Smooth muscle cell (in vitro differentiated cells): ENCODE results near the gene SGCD. TPM values are rescaled to one million over a fixed set of nuclear protein-coding genes. Genes with fewer than 3 reads are reported as not detected.
A peak's percentile ranks its signal among the peaks of the same experiment; 100 is the strongest.

Experiments
- DNase-seq: peaks from one replicate; lab custom pipeline; 2025; ENCODE audit not compliant: unreplicated experiment; lab: John Stamatoyannopoulos, UW
- H2AFZ ChIP-seq: fragments of 200-600 bp; sonication (generic); 2 replicates; pipeline ENCODE4 v1.6.0; 2016; ENCODE audit warnings: antibody characterized with exemption, low read depth, mild to moderate bottlenecking
- H3F3A ChIP-seq: fragments of 200-600 bp; sonication (generic); 2 replicates; pipeline ENCODE4 v1.6.0; 2017; ENCODE audit warnings: antibody characterized with exemption, low read depth
- H3K27ac ChIP-seq: fragments of 200-600 bp; sonication (generic); 2 replicates; pipeline ENCODE4 v1.5.1; 2016; ENCODE audit warnings: low read depth, mild to moderate bottlenecking
- H3K27me3 ChIP-seq: fragments of 200-600 bp; sonication (generic); 2 replicates; pipeline ENCODE4 v1.6.1; 2016; ENCODE audit warnings: low read depth, mild to moderate bottlenecking
- H3K36me3 ChIP-seq: fragments of 200-600 bp; sonication (generic); 2 replicates; pipeline ENCODE4 v1.5.1; 2016; ENCODE audit warnings: low read depth
- H3K4me1 ChIP-seq: fragments of 200-600 bp; sonication (generic); 2 replicates; pipeline ENCODE4 v1.5.1; 2016; ENCODE audit warnings: low read depth
- H3K4me2 ChIP-seq: fragments of 200-600 bp; sonication (generic); 2 replicates; pipeline ENCODE4 v1.6.0; 2016; ENCODE audit warnings: mild to moderate bottlenecking
- H3K4me3 ChIP-seq: fragments of 200-600 bp; sonication (generic); 2 replicates; pipeline ENCODE4 v1.5.1; 2016; ENCODE audit warnings: mild to moderate bottlenecking
- H3K79me2 ChIP-seq: fragments of 200-600 bp; sonication (generic); 2 replicates; pipeline ENCODE4 v1.6.0; 2016; ENCODE audit warnings: low read depth, mild to moderate bottlenecking
- H3K9ac ChIP-seq: fragments of 200-600 bp; sonication (generic); 2 replicates; pipeline ENCODE4 v1.6.0; 2016; ENCODE audit warnings: low read depth
- H3K9me3 ChIP-seq: fragments of 200-600 bp; sonication (generic); replicated peaks from 2 replicates; pipeline ENCODE4 v1.5.1; 2016; ENCODE audit warnings: low read depth
- H4K20me1 ChIP-seq: fragments of 200-600 bp; sonication (generic); 2 replicates; pipeline ENCODE4 v1.6.0; 2016; ENCODE audit warnings: low read depth
- CTCF ChIP-seq: fragments of 200-600 bp; sonication (generic); IDR thresholded peaks from 2 replicates; pipeline ENCODE4 v1.5.1; 2017; ENCODE audit warnings: borderline replicate concordance, mild to moderate bottlenecking, antibody characterized with exemption; ENCODE audit not compliant: insufficient read depth, poor library complexity, severe bottlenecking
- WGBS: methylation state at CpG from one replicate; pipeline ENCODE4 v1.1.7; 2016; ENCODE audit warnings: low lambda C conversion rate; 5-methylcytosine and 5-hydroxymethylcytosine counted together
- polyA plus RNA-seq: library from polyadenylated mRNA; unstranded; fragments of >200 nt; fragmentation: Nextera tagmentation; extraction: Ambion mirVana; gene quantifications from 2 replicates; pipeline ENCODE4 v1.2.1, GENCODE V29; 2016
- total RNA-seq: library from RNA; depleted of rRNA; stranded (reverse); fragments of >200 nt; gene quantifications from 2 replicates; pipeline ENCODE4 v1.2.3, GENCODE V29; 2014

The SGCD gene
- total and polyA plus RNA-seq, 2 experiments from 2014 or later, result 1.6 to 3.5 TPM

- H3F3A ChIP-seq, result peaks cover 4% of the 10 kb centered on the region
- no peak for DNase-seq
- no peak overlapping the region for H3K9ac ChIP-seq
- H3K9me3 ChIP-seq, result no peaks in the 10 kb centered on the region
- no peak for TF ChIP-seq CTCF
- no peaks in the 10 kb centered on the region for H3K36me3 ChIP-seq
- H2AFZ ChIP-seq, result no peak overlapping the region
- WGBS, result 97% methylated on average over 2 of the region's 2 CpGs
- H3K4me2 ChIP-seq, result no peak overlapping the region
- no peaks in the 10 kb centered on the region for H3K79me2 ChIP-seq
- H3K4me1 ChIP-seq, result no peaks in the 10 kb centered on the region
- H3K27ac ChIP-seq, result no peak overlapping the region
- no peak overlapping the region for H3K4me3 ChIP-seq
- H4K20me1 ChIP-seq, result no peaks in the 10 kb centered on the region
- H3K27me3 ChIP-seq, result no peaks in the 10 kb centered on the region
These were observed 51.2 kb downstream of the SGCD start for GRCh38 chr5:156378159-156378558.

GRCh38 chr5:156379206-156379605 lies 52.2 kb downstream of the SGCD start:
- no peak overlapping the region for H2AFZ ChIP-seq
- H4K20me1 ChIP-seq, result no peaks in the 10 kb centered on the region
- H3K4me1 ChIP-seq, result no peaks in the 10 kb centered on the region
- no peak for DNase-seq
- H3K27me3 ChIP-seq, result no peaks in the 10 kb centered on the region
- peak overlapping the region; percentile 35 for H3K27ac ChIP-seq
- H3K36me3 ChIP-seq, result no peaks in the 10 kb centered on the region
- no peaks in the 10 kb centered on the region for H3K79me2 ChIP-seq
- WGBS, result 52% methylated on average over 1 of the region's 1 CpG
- H3K4me3 ChIP-seq, result no peak overlapping the region
- no peaks in the 10 kb centered on the region for H3K9me3 ChIP-seq
- no peak for TF ChIP-seq CTCF
- H3K4me2 ChIP-seq, result peak overlapping the region; percentile 55
- peaks cover 7% of the 10 kb centered on the region for H3F3A ChIP-seq
- no peak overlapping the region for H3K9ac ChIP-seq

GRCh38 chr5:156380848-156381247 lies 53.9 kb downstream of the SGCD start:
- Histone ChIP-seq H2AFZ (no peak overlapping the region), H3K4me3 (no peak overlapping the region), H3K79me2 (no peaks in the 10 kb centered on the region), H3K27ac (no peak overlapping the region), H3K4me1 (no peaks in the 10 kb centered on the region), H3K27me3 (no peaks in the 10 kb centered on the region), H3K9me3 (no peaks in the 10 kb centered on the region), H4K20me1 (no peaks in the 10 kb centered on the region), H3F3A (peaks cover 7% of the 10 kb centered on the region), H3K4me2 (no peak overlapping the region), H3K9ac (no peak overlapping the region), H3K36me3 (no peaks in the 10 kb centered on the region)
- 68% methylated on average over 3 of the region's 3 CpGs for WGBS
- TF ChIP-seq CTCF, result no peak
- no peak for DNase-seq

GRCh38 chr5:156383510-156384265 lies 56.7 kb downstream of the SGCD start:
- H3K4me3 ChIP-seq, result no peak overlapping the region
- peak overlapping the region; percentile 51 for H3K27ac ChIP-seq
- H3K36me3 ChIP-seq, result no peaks in the 10 kb centered on the region
- H3K4me2 ChIP-seq, result peak overlapping the region; percentile 17
- TF ChIP-seq CTCF, result no peak
- peaks cover 7% of the 10 kb centered on the region for H3F3A ChIP-seq
- WGBS, result 67% methylated on average over 5 of the region's 5 CpGs
- no peaks in the 10 kb centered on the region for H3K27me3 ChIP-seq
- no peaks in the 10 kb centered on the region for H4K20me1 ChIP-seq
- H3K79me2 ChIP-seq, result no peaks in the 10 kb centered on the region
- no peak overlapping the region for H2AFZ ChIP-seq
- no peaks in the 10 kb centered on the region for H3K9me3 ChIP-seq
- no peak for DNase-seq
- H3K4me1 ChIP-seq, result no peaks in the 10 kb centered on the region
- H3K9ac ChIP-seq, result no peak overlapping the region
